Left ventricle myocardium inferior (tissue), 1 donor: ENCODE results near the gene NHERF2. TPM values are rescaled to one million over a fixed set of nuclear protein-coding genes. Genes with fewer than 3 reads are reported as not detected.

Experiments
- DNase-seq: peaks from one replicate; pipeline ENCODE4 v3.0.0-alpha.2; 2020
- H3K27ac ChIP-seq: fragments of 200-600 bp; replicated peaks from 2 replicates; pipeline ENCODE4 v1.8.0; 2021
- H3K27me3 ChIP-seq: fragments of 200-600 bp; 2 replicates; pipeline ENCODE4 v1.8.0; 2021; ENCODE audit warnings: low read depth
- H3K36me3 ChIP-seq: fragments of 200-600 bp; 2 replicates; pipeline ENCODE4 v1.8.0; 2021
- H3K4me1 ChIP-seq: fragments of 200-600 bp; 2 replicates; pipeline ENCODE4 v1.8.0; 2021
- H3K4me3 ChIP-seq: fragments of 200-600 bp; 2 replicates; pipeline ENCODE4 v1.8.0; 2021; ENCODE audit warnings: mild to moderate bottlenecking, moderate library complexity
- H3K9me3 ChIP-seq: fragments of 200-600 bp; replicated peaks from 2 replicates; pipeline ENCODE4 v1.8.0; 2021
- intact Hi-C: fragments of 100-400 bp; cut with micrococcal nuclease; formaldehyde crosslinking; loops from one replicate; pipeline ENCODE4 v1.11.0; 2022
- total RNA-seq: library from RNA; stranded (reverse); fragmentation: NEBNext Ultra II Directional; extraction: Animal tissue kit (Norgen Biotek cat#: 25700); gene quantifications from one replicate; pipeline ENCODE4 v1.2.1, GENCODE V29; 2021
- TF ChIP-seq, protein P1 (sequence below): fragments of 200-600 bp; IDR thresholded peaks from 2 replicates; pipeline ENCODE4 v1.8.0; 2021; ENCODE audit warnings: antibody characterized with exemption, mild to moderate bottlenecking, borderline replicate concordance
- donor health status: DM: no; HTN: yes; CAD: no; lungs with severe emphysema.

NHERF2 gene
- total RNA-seq, 1 donor from 2014 or later = 221 TPM

GRCh38 chr16:2063861-2064260, 37.2 kb downstream of the NHERF2 start:
- TF ChIP-seq, protein P1, sequence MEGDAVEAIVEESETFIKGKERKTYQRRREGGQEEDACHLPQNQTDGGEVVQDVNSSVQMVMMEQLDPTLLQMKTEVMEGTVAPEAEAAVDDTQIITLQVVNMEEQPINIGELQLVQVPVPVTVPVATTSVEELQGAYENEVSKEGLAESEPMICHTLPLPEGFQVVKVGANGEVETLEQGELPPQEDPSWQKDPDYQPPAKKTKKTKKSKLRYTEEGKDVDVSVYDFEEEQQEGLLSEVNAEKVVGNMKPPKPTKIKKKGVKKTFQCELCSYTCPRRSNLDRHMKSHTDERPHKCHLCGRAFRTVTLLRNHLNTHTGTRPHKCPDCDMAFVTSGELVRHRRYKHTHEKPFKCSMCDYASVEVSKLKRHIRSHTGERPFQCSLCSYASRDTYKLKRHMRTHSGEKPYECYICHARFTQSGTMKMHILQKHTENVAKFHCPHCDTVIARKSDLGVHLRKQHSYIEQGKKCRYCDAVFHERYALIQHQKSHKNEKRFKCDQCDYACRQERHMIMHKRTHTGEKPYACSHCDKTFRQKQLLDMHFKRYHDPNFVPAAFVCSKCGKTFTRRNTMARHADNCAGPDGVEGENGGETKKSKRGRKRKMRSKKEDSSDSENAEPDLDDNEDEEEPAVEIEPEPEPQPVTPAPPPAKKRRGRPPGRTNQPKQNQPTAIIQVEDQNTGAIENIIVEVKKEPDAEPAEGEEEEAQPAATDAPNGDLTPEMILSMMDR = no peak
- Histone ChIP-seq H3K4me1 (no peaks in the 10 kb centered on the region), H3K27me3 (no peaks in the 10 kb centered on the region), H3K27ac (no peak overlapping the region), H3K36me3 (peaks cover 95% of the 10 kb centered on the region), H3K9me3 (no peaks in the 10 kb centered on the region), H3K4me3 (no peak overlapping the region)
- no peak for DNase-seq
- intact Hi-C loops = no loop called here

- TF ChIP-seq, protein P1 = no peak
- Histone ChIP-seq H3K27me3 (no peaks in the 10 kb centered on the region), H3K4me3 (no peak overlapping the region), H3K4me1 (no peaks in the 10 kb centered on the region), H3K9me3 (no peaks in the 10 kb centered on the region), H3K36me3 (peaks cover 95% of the 10 kb centered on the region), H3K27ac (no peak overlapping the region)
- no peak for DNase-seq
- intact Hi-C loops = no loop called here
These were observed 37.8 kb downstream of the NHERF2 start for GRCh38 chr16:2064368-2064945.

DNA sequence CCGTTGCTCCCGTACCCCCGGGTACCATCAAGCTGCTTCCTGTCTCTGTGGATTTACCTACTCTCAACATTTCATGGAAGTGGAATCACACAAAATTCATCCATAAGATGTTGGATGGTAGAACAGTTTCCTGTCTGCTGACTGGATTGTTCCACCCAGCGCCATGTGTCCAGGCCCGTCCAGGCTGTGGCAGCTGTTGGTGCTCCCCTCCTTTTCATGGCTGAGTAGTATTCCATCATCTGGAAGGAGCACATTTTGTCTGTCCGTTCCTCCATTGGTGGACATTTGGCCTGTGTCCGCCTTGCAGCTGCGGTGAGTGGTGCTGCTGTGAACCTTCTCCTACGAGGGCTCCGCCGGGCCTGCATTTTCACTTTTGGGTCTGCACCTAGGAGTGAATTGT, 39.4 kb downstream of the NHERF2 start:
- Histone ChIP-seq H3K27ac (no peak overlapping the region), H3K36me3 (peaks cover 92% of the 10 kb centered on the region), H3K4me1 (no peaks in the 10 kb centered on the region), H3K4me3 (no peak overlapping the region), H3K27me3 (no peaks in the 10 kb centered on the region), H3K9me3 (no peaks in the 10 kb centered on the region)
- TF ChIP-seq, protein P1 = no peak
- DNase-seq = no peak
- intact Hi-C loops = no loop called here

DNA sequence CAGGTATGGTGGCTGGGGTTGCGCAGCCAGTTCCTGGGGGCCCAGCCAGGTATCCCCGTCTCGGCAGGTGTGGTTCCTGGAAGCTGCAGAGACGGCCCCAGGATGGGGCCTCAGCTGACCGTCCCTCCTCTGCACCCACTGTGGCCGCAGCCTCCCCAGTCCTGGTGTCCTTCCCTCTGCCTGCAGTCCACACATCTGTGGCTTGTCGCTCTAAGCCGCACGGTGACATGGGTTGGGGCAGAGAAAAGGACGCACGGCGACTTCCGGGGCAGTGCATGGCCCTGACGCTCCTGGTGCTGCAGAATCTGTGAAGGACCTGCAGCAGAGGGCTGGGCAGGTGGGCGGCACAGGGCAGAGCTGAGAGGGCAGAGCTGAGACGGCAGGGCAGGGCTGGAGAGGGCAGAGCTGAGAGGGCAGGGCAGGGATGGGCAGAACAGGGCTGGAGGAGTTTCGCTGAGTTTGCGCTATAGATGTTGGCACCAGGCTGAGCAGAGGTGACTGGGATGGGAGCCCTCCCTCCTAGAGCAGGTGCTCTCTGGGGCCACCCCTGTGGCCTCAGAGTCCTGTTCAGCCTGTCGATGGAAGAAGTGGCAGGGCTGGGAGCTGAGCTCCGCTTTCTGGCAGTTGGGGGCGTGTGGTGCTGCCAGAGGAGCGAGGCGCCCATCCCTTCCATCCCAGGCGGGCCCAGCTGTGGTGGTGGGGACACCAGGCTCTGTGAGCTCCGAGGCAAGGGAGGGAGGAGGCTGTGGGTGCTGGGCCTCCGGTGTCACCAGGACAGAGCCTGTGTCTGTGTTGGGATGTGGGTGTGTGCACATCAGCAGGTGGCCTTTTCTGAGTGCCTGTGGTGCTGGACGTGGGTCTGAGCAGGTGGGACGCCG, 44.1 kb downstream of the NHERF2 start:
- H3K27me3 ChIP-seq = no peaks in the 10 kb centered on the region
- no peak overlapping the region for H3K27ac ChIP-seq
- no peak for DNase-seq
- no peaks in the 10 kb centered on the region for H3K4me1 ChIP-seq
- no peaks in the 10 kb centered on the region for H3K9me3 ChIP-seq
- intact Hi-C loops = loop anchor here (10.0 kb wide), 1 partner anchor 174 kb away; no protein-coding TSS in a partner anchor
- H3K36me3 ChIP-seq = peaks cover 91% of the 10 kb centered on the region
- H3K4me3 ChIP-seq = no peak overlapping the region
- TF ChIP-seq, protein P1 = no peak

DNA sequence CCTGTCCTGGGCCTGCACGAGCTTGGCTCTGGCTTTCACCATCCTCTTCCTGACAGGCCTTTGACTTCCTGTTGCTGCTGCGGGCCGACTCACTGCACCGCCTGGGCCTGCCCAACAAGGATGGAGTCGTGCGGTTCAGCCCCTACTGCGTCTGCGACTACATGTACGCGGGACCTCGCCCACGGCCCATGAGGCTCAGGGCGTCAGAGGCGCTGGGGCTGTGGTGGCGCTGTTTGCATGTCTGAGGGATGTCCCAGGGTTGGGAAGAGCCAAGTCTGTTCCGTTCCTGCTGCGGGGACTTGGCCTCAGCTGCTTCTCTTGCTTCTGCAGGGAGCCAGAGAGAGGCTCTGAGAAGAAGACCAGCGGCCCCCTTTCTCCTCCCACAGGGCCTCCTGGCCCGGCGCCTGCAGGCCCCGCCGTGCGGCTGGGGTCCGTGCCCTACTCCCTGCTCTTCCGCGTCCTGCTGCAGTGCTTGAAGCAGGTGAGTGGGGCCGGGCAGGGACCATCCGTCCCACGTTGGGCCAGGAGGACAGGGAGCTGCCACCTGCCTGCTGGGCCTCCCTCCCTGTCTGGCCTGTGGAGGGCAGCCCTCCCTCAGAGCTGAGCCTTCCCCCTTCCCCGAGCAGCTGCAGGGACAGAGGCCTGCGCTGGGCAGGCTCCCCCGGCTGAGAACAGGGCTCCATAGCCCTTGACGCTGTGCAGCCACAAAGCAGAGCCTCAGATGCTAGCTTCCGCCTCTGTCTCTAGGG, 44.9 kb downstream of the NHERF2 start:
- H3K36me3 ChIP-seq = peaks cover 91% of the 10 kb centered on the region
- H3K27ac ChIP-seq = no peak overlapping the region
- DNase-seq = no peak
- H3K4me3 ChIP-seq = no peak overlapping the region
- intact Hi-C loops = loop anchor here (10.0 kb wide), 1 partner anchor 173 kb away; no protein-coding TSS in a partner anchor
- no peaks in the 10 kb centered on the region for H3K27me3 ChIP-seq
- no peaks in the 10 kb centered on the region for H3K9me3 ChIP-seq
- TF ChIP-seq, protein P1 = no peak
- no peaks in the 10 kb centered on the region for H3K4me1 ChIP-seq
